Measurements from ENCODE around the gene SMTNL2.

SMTNL2 gene

DNA sequence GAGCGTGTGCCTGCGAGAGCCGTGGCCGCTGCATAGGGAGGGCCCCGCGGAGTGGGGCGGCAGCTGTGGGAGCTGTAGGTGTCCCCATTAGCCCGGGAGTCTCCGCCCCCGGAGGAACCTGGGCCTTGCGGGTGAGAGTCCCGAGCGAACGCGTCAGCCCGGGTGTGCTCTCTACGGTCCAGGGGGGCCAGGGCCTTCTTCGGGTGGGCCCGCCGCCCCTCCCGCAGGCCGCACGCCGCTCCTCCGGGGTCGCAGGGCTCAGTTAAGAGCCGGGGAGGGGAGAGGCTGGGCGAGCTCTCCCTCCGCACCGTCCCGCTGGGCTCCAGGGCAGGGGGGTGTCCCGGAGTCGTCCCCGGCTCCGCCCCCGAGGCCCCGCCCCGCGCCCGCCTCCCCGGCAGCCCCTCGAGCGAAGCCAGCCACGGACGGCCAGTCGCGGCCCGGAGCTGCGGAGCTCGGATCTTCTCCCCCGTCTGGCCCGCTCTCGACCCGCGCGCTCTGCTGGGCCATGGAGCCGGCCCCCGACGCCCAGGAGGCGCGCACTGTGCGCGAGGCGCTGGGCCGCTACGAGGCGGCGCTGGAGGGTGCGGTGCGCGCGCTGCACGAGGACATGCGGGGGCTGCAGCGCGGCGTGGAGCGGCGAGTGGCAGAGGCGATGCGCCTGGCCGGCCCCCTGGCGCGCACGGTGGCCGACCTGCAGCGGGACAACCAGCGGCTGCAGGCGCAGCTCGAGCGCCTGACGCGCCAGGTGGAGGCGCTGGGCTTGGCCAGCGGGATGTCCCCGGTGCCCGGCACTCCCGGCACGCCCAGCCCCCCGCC, at the start of gene SMTNL2:
Gene SMTNL2 (plus strand): TSS at position 429 of the 816 bp plus-strand sequence. CDS start 77 bp downstream, at position 506.
- peaks cover 3% of the 10 kb centered on the region; the same call in 1 of the 2 replicates for H3K4me1 ChIP-seq (ENCODE audit: insufficient read depth, low read length)
- no peaks in the 10 kb centered on the region for H3K9me3 ChIP-seq (ENCODE audit: insufficient read depth, low read depth, low read length)
- no peak within 1 kb of the TSS for H3K27ac ChIP-seq (ENCODE audit: low read length)
- peak within 1 kb of the TSS; percentile 66 for H3K4me3 ChIP-seq (ENCODE audit: low read length)
- no peaks in the 10 kb centered on the region for H3K36me3 ChIP-seq (ENCODE audit: insufficient read depth, low read depth, low read length)
- no peak within 1 kb of the TSS for H3K9ac ChIP-seq (ENCODE audit: low read depth, low read length)
- peaks cover 55% of the 10 kb centered on the region for H3K27me3 ChIP-seq (ENCODE audit: insufficient read depth, low read length)

DNA sequence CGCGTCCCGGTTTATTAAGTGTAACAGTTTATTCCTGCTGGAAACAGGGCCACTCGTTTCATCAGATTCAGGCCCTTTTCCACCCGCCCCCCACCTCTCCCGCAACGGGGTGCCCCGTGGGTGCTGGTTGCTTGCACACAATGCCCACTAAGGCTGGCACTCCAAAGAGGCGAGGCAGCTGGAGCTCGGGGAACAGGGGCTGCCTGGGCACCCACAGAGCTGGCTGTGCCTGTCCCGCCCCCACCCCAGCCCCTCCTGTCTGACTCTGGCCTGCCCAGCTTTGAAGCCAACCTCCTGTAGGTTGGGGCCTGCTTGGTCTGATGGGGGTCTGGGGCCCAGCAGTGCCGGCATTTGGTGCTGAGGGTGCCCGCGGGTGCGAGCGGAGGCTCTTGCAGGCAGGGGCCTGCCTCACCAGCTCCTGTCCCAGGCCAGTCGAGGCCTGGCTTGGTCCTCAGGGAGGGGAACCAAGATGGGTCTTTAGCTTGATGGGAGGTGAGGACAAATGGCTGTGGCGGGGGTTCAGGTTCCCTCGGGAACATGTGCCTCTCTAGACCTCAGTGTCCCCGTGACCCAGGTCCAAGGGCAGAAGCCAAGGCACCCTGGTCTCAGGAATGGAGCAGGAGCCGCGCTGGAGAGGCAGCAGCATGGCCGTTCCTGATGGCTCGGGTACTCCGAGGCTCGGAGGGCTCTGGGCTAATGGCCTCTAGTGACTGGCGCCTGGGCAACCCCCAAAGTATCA, 49.2 kb upstream of the SMTNL2 start:
- Histone ChIP-seq H3K9ac (ENCODE audit: low read depth, low read length) (no peak overlapping the region), H3K4me3 (ENCODE audit: low read length) (no peak overlapping the region), H3K27me3 (ENCODE audit: insufficient read depth, low read length) (peaks cover 48% of the 10 kb centered on the region), H3K36me3 (ENCODE audit: insufficient read depth, low read depth, low read length) (peaks cover 30% of the 10 kb centered on the region), H3K27ac (ENCODE audit: low read length) (no peak overlapping the region), H3K9me3 (ENCODE audit: insufficient read depth, low read depth, low read length) (no peaks in the 10 kb centered on the region), H3K4me1 (ENCODE audit: insufficient read depth, low read length) (no peaks in the 10 kb centered on the region)

DNA sequence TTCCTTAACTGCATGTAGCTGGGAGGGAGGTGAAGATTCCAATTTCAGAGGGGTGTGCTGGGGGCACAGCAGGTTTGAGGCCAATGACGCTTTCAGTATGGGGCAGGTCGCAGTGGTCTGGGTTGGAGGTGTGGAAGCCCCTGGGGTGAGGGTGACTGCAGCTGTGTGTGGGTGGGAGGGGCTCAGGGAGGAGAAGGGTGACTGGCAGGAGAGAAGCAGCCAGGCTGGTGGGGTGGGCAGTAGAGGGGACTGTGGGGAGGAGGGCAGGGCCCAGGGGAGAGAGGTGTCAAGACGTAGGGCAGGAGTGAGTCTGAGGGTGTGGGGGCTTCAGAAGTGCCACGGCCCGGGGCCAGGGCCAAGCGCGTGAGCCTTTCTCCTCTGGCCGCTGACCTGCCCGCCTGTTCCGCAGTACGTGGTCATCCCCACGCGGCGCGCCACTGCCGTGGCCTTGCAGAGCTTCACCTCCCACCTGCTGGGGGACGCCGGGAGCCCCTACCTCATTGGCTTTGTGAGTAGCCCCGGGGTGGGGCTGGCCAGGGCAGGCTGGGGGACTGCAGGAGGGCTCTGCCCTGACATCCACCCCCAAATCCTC, 48.6 kb upstream of the SMTNL2 start:
- Histone ChIP-seq H3K4me3 (ENCODE audit: low read length) (peak overlapping the region; percentile 37; the same call in 1 of the 2 replicates), H3K27ac (ENCODE audit: low read length) (no peak overlapping the region)

DNA sequence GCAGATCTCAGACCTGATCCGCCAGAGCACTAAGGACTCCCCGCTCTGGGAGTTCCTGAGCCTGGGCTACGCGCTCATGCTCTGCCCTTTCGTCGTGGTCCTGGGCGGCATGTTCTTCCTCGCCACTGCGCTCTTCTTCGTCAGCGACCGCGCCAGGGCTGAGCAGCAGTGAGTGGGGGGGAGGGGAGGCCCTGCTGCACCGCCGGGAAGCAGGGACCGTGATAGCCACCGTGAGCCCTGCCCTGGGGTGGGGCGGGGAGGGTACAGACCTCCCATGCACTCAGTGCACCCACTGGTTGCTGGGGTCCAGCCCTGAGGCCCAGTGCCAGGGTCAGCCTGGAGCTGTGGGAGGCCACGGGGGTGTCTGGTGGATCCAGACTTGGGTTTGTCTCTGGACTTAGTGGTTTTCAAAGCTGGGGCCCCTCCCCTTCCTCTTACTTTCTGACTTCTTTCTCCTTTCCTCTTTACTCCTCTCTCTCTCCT, 48.0 kb upstream of the SMTNL2 start:
- H3K36me3 ChIP-seq (ENCODE audit: insufficient read depth, low read depth, low read length) = peaks cover 42% of the 10 kb centered on the region
- peaks cover 36% of the 10 kb centered on the region for H3K27me3 ChIP-seq (ENCODE audit: insufficient read depth, low read length)
- H3K9me3 ChIP-seq (ENCODE audit: insufficient read depth, low read depth, low read length) = no peaks in the 10 kb centered on the region
- no peak overlapping the region for H3K9ac ChIP-seq (ENCODE audit: low read depth, low read length)
- H3K4me3 ChIP-seq (ENCODE audit: low read length) = peak overlapping the region; percentile 37; the same call in 1 of the 2 replicates
- H3K4me1 ChIP-seq (ENCODE audit: insufficient read depth, low read length) = no peaks in the 10 kb centered on the region
- no peak overlapping the region for H3K27ac ChIP-seq (ENCODE audit: low read length)

More for the DNA sequence above, 48.6 kb upstream of the SMTNL2 start:
- Histone ChIP-seq H3K36me3 (ENCODE audit: insufficient read depth, low read depth, low read length) (peaks cover 37% of the 10 kb centered on the region), H3K4me1 (ENCODE audit: insufficient read depth, low read length) (no peaks in the 10 kb centered on the region), H3K9ac (ENCODE audit: low read depth, low read length) (no peak overlapping the region), H3K27me3 (ENCODE audit: insufficient read depth, low read length) (peaks cover 42% of the 10 kb centered on the region), H3K9me3 (ENCODE audit: insufficient read depth, low read depth, low read length) (no peaks in the 10 kb centered on the region)

DNA sequence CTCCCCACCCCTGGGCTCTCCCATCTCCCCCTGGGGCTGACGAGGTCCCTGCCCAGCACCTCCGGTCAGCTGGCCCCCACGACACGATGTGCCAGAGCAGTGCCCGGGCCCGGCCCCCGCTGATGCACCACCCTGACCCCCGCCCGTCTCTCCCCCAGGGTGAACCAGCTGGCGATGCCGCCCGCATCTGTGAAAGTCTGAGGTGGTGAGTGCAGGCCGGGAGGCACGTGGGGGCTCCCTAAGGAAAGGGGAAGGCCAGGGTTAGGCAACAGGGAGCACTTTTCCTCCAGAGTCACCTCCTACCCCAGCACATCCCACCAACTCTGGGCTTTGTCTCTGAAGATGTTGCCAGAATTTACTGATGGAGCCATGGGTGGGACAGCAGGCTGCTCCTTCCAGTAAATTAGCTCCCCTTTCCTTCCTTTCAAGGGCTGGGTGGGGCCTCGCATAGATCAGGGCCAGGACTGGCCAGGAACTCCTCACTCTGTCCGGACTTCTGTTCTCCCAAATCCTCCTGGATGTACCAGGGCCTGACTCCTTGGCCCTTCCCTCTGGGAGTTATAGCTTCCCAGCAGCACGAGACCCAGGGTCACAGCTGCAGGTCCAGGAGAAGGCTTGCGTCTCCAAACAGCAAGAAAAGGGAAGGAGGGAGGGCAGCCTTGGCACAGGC, 47.5 kb upstream of the SMTNL2 start:
- Histone ChIP-seq H3K4me1 (ENCODE audit: insufficient read depth, low read length) (no peaks in the 10 kb centered on the region), H3K36me3 (ENCODE audit: insufficient read depth, low read depth, low read length) (peaks cover 48% of the 10 kb centered on the region), H3K4me3 (ENCODE audit: low read length) (peak overlapping the region; percentile 37; the same call in 1 of the 2 replicates), H3K27me3 (ENCODE audit: insufficient read depth, low read length) (peaks cover 30% of the 10 kb centered on the region), H3K9ac (ENCODE audit: low read depth, low read length) (no peak overlapping the region), H3K27ac (ENCODE audit: low read length) (no peak overlapping the region), H3K9me3 (ENCODE audit: insufficient read depth, low read depth, low read length) (no peaks in the 10 kb centered on the region)

DNA sequence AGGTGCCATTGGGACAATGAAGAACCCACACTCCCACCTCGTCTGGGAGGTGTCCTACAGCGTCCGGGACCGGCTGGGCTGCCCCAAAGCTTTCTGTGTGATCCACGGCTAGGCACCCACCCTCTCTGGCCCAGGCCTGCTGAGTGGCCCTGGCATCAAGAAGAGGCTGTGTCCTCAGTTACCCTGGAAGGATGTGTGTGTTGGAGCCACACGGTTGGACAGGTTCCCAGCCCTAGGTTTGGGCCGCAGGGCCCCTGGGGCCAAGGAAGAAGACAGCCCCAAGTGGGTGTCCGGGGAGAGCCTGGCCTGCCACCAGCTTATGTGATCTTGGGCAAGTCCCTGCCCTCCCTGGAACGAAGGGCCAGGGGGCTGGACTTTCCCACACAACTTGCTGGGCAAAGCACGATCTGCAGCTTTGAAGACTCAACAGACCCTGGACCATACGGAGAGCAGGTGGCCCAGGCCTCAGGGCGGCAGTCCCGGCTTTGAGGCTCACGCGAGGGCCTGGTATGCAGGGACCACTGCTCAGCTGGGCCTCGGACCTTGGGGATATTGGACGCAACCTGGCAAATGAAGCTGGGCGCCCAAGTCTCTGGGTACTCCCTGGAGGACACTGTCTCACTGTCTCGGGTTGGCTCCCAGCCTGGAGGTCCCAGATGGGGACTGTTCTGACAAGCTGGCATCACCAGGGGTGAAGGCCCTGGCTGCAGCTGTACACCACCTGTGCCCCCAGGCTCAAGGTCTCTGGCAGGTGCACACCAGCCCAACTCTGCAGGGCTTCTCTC, 46.7 kb upstream of the SMTNL2 start:
- H3K4me1 ChIP-seq (ENCODE audit: insufficient read depth, low read length) = no peaks in the 10 kb centered on the region
- no peaks in the 10 kb centered on the region for H3K9me3 ChIP-seq (ENCODE audit: insufficient read depth, low read depth, low read length)
- H3K27me3 ChIP-seq (ENCODE audit: insufficient read depth, low read length) = peaks cover 23% of the 10 kb centered on the region; the same call in 1 of the 2 replicates
- no peak overlapping the region for H3K27ac ChIP-seq (ENCODE audit: low read length)
- H3K9ac ChIP-seq (ENCODE audit: low read depth, low read length) = no peak overlapping the region
- peaks cover 55% of the 10 kb centered on the region for H3K36me3 ChIP-seq (ENCODE audit: insufficient read depth, low read depth, low read length)
- H3K4me3 ChIP-seq (ENCODE audit: low read length) = no peak overlapping the region

DNA sequence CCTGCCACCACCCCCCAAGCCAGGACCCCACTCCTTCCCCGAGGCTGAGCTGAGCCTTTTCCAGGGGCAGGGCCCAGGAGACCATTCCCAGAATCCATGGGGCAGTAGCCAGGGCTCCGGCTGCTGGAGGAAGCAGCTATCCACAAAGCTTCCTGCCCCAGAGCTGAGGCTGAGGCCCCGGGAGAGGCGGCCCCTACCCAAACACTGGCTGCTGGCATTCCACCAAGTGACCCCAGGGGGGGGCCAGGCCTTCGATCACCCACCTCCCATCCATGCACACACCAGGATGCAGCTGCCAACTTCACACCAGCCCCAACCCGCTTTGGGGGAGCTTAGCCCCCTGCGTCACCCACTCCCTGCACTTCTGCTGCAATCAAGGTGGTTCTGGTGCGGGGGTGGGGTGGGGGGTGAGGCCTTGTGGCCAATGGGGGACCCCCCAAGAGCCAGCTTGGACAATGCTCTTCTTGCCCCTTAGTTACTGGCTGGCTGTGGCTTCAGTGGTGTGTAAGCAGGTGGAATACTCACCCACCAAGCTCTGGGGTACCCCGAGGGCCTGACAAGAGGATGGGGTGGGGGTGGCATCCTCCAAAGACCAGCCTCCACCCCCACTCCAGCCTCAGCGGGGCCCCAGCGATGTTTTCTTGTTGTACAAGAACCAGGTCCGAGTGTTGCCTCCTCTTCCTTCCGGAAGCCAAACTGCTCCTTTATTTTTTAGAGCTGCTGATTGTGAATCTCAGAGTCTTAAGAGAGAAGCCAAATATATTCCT, 45.9 kb upstream of the SMTNL2 start:
- Histone ChIP-seq H3K27me3 (ENCODE audit: insufficient read depth, low read length) (peaks cover 15% of the 10 kb centered on the region; the same call in 1 of the 2 replicates), H3K4me3 (ENCODE audit: low read length) (no peak overlapping the region), H3K9me3 (ENCODE audit: insufficient read depth, low read depth, low read length) (no peaks in the 10 kb centered on the region), H3K9ac (ENCODE audit: low read depth, low read length) (no peak overlapping the region), H3K4me1 (ENCODE audit: insufficient read depth, low read length) (no peaks in the 10 kb centered on the region), H3K36me3 (ENCODE audit: insufficient read depth, low read depth, low read length) (peaks cover 63% of the 10 kb centered on the region), H3K27ac (ENCODE audit: low read length) (no peak overlapping the region)

DNA sequence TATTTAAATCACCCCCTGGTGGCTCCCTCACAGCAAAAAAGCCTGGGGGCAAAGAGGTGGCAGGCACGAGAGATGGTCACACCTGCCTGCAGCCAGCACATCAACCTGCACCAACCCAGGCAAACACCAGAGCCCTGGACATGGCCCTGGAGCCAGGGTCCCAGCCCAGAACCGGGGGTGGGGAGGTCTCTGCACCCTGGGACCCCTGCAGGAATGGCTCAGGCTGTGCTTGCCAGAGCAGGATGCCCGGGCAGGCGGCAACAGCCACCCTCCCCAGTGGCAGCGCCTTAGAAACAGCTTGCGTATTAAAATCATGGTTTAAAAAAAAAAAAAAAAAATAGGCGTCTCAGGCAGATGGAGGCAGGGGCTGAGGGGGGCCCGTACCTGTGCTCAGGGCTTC, 45.3 kb upstream of the SMTNL2 start:
- no peak overlapping the region for H3K9ac ChIP-seq (ENCODE audit: low read depth, low read length)
- peaks cover 69% of the 10 kb centered on the region for H3K36me3 ChIP-seq (ENCODE audit: insufficient read depth, low read depth, low read length)
- H3K27me3 ChIP-seq (ENCODE audit: insufficient read depth, low read length) = peaks cover 9% of the 10 kb centered on the region; the same call in 1 of the 2 replicates
- H3K27ac ChIP-seq (ENCODE audit: low read length) = no peak overlapping the region
- no peaks in the 10 kb centered on the region for H3K4me1 ChIP-seq (ENCODE audit: insufficient read depth, low read length)
- no peaks in the 10 kb centered on the region for H3K9me3 ChIP-seq (ENCODE audit: insufficient read depth, low read depth, low read length)
- H3K4me3 ChIP-seq (ENCODE audit: low read length) = no peak overlapping the region

DNA sequence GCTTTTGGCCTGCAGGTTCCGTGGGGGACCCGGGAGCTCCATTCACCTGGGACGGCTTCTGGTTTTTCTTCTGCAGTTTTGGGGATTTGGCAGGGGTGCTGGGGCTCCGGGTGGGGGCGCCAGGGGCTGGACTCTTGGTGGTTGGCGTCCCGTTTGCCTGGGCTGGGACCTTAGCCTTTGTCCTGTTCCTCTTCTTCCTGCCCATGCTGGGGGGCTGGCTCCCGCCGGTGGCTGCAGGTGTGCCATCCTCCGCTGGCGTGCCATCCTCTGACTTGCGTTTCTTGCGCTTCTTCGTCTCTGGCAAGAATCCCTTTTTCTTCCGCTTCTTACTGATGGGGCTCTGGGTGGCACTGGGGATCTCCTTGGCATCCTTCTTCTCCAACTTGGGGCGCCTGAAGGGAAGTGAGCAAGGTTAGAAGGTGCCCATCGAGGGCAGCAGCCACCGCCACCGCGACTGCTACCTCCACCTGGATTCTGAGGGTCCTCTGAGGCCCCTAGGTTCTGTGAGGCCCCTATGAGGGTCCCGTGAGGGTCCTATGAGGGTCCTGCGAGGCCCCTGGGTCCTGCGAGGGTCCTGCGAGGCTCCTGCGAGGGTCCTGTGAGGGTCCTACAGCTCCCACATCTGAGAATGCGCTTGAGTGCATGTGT, 44.6 kb upstream of the SMTNL2 start:
- Histone ChIP-seq H3K9me3 (ENCODE audit: insufficient read depth, low read depth, low read length) (no peaks in the 10 kb centered on the region), H3K27ac (ENCODE audit: low read length) (no peak overlapping the region), H3K9ac (ENCODE audit: low read depth, low read length) (no peak overlapping the region), H3K4me1 (ENCODE audit: insufficient read depth, low read length) (no peaks in the 10 kb centered on the region), H3K4me3 (ENCODE audit: low read length) (no peak overlapping the region), H3K36me3 (ENCODE audit: insufficient read depth, low read depth, low read length) (peaks cover 73% of the 10 kb centered on the region), H3K27me3 (ENCODE audit: insufficient read depth, low read length) (peaks cover 2% of the 10 kb centered on the region; the same call in 1 of the 2 replicates)

DNA sequence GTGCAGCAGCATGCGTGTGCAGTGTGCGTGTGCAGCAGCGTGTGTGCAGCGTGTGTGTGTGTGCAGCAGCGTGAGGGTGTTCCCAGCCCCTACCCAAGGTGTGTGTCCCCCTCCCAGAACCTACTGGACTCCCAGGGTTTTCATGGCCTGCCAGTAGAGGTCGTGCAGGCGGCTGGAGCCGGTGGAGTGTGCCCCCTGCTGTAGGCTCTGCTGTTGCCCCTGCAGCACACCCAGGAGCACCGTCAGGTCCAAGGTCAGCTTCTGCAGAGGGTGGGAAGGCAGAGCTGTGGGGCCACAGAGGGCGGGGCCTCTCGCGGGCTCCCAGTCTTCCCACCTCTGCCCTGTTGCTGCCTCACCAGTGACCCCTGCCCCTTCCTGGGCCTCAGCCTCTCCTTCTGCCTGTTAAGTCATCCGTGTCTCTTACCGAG, 44.1 kb upstream of the SMTNL2 start:
- no peaks in the 10 kb centered on the region; the same call in 1 of the 2 replicates for H3K27me3 ChIP-seq (ENCODE audit: insufficient read depth, low read length)
- no peaks in the 10 kb centered on the region for H3K9me3 ChIP-seq (ENCODE audit: insufficient read depth, low read depth, low read length)
- H3K27ac ChIP-seq (ENCODE audit: low read length) = no peak overlapping the region
- no peaks in the 10 kb centered on the region for H3K4me1 ChIP-seq (ENCODE audit: insufficient read depth, low read length)
- H3K9ac ChIP-seq (ENCODE audit: low read depth, low read length) = no peak overlapping the region
- H3K4me3 ChIP-seq (ENCODE audit: low read length) = no peak overlapping the region
- peaks cover 76% of the 10 kb centered on the region for H3K36me3 ChIP-seq (ENCODE audit: insufficient read depth, low read depth, low read length)

All from iPS-20b (cell line).